ENCODE results near the gene MPO. TPM values are rescaled to one million over a fixed set of nuclear protein-coding genes. Genes with fewer than 3 reads are reported as not detected.

MPO gene
- total RNA-seq, 1 experiment from 2014 or later: not detected

DNA sequence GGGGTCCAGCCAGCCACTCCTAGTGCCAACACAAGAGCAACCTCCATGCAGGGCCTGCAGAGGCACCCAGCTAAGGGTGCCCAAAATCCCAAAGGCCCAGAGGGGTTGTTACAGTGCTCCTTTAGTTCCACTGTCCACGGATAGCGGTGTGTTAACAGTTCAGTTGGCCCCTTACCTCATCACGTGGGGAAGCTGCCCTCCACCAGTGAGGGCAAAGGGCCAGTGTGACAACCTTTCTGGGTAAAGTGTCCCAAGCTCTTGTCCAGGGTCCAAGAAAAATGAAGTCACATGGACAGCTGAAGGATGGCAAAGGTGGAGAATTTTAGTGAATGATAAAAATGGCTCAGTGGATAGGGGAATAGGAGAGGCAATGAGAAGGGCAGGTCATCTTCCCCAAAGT, 53.0 kb downstream of the MPO start (continued):
- TF ChIP-seq PRDM15 (CRISPR knock-in tag; IDR thresholded peaks at IDR 0.05) (no peak), RORB (CRISPR knock-in tag; IDR thresholded peaks at IDR 0.05) (no peak), ZNF121 (CRISPR knock-in tag; IDR thresholded peaks at IDR 0.05) (no peak), ETV6 (CRISPR knock-in tag; IDR thresholded peaks at IDR 0.05) (no peak), ZBTB21 (CRISPR knock-in tag; IDR thresholded peaks at IDR 0.05; ENCODE audit: borderline replicate concordance) (no peak), ZNF416 (CRISPR knock-in tag; IDR thresholded peaks at IDR 0.05) (no peak), GABPB1 (CRISPR knock-in tag; IDR thresholded peaks at IDR 0.05) (no peak), NR2C2 (CRISPR knock-in tag; IDR thresholded peaks at IDR 0.05) (no peak), CREB1 (CRISPR knock-in tag; IDR thresholded peaks at IDR 0.05) (no peak), NFATC4 (CRISPR knock-in tag; IDR thresholded peaks at IDR 0.05) (no peak), IRF2 (CRISPR knock-in tag; IDR thresholded peaks at IDR 0.05; ENCODE audit: borderline replicate concordance, low read depth) (no peak), EMX1 (CRISPR knock-in tag; IDR thresholded peaks at IDR 0.05) (no peak), NFYB (CRISPR knock-in tag; conservative IDR thresholded peaks at IDR 0.05; ENCODE audit: low read depth) (no peak), ZNF281 (CRISPR knock-in tag; IDR thresholded peaks at IDR 0.05) (no peak)

DNA sequence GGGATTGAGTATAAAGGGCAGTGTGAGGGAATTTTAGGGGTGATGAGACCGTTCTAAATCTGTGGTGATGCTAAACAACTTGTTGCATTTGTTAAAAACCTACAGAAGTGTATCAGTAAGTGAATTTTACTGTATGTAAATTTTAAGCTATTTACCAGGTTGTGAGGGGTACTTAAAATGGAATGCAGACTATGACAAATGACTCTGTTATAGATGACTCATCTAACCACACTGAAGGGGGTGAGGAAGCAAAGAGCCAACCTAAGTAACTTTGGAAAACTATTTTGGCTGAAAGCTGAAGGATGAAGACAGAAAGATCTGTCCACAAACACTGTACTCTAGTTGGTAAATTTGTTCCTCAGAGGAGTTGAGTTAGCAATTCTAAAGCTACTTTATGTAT, 56.4 kb downstream of the MPO start:
- TF ChIP-seq HMGA2 (CRISPR knock-in tag; IDR thresholded peaks at IDR 0.05): no peak
- TF ChIP-seq PREB (CRISPR knock-in tag; IDR thresholded peaks at IDR 0.05; ENCODE audit: borderline replicate concordance): no peak
- no peak for TF ChIP-seq PRDM15 (CRISPR knock-in tag; IDR thresholded peaks at IDR 0.05)
- no peak for TF ChIP-seq ZNF512 (CRISPR knock-in tag; IDR thresholded peaks at IDR 0.05; ENCODE audit: borderline replicate concordance)
- TF ChIP-seq SMAD3 (CRISPR knock-in tag; IDR thresholded peaks at IDR 0.05; ENCODE audit: borderline replicate concordance): no peak
- H3K36me3 Mint-ChIP-seq: no peaks in the 10 kb centered on the region
- CTCF ChIA-PET: interaction anchor here (1.7 to 1.8 kb wide), 2 partner anchors 9 to 25 kb away, joined by 3 to 6 read pairs; no protein-coding TSS in a partner anchor
- H3K9me3 Mint-ChIP-seq: no peaks in the 10 kb centered on the region
- H3K4me1 Mint-ChIP-seq: peaks cover 17% of the 10 kb centered on the region
- POLR2A ChIA-PET: interaction anchor here (0.6 kb wide), 1 partner anchor 1716 kb away, joined by 5 read pairs; no protein-coding TSS in a partner anchor
- peaks cover 68% of the 10 kb centered on the region for H3K27me3 Mint-ChIP-seq (ENCODE audit: low read depth)
- no peak for DNase-seq (ENCODE audit: low spot score)
- H3K27ac Mint-ChIP-seq: no peak overlapping the region
- H3K4me3 Mint-ChIP-seq: no peak overlapping the region
- no peak for ATAC-seq
